ENCODE measurements around the gene ADAMTS8.

DNA sequence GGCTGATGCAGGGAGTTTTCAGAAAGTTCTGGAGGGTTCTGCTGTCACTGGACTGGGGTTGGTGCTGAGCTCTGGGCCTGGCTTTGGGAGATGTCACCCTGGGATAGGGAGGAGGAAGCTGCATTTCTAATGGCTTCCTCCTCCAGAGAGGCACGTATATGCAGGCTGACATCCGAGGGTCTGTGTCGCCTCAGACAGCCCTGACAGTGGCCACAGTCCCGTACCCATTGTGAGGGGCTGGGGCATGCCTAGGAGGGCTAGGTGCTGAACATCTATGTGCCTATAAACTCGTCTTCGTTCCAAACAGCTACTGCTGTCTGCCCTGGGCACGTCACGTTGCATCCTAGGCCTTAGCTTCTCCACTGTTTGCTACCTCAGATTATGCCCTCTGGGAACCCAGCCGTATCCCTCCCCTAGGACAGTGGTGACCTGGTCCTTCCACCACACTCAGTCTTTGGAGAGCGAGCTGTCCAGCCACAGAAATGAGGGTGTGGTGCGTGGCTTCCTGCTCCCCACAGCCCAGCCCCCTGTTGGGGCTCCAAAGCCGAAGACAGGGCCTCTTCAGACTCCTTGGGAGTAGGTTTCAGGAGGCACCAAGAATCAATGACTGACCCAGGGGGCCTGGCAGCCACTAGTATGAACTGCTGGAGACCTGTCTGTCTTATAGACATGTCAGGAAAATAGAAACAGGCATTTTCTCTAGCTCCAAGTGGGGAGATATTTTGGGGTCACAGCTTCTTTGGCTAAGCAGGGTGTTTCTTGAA, 46.4 kb upstream of the ADAMTS8 start:
- TF ChIP-seq EZH2phosphoT487 (IDR thresholded peaks at IDR 0.05; ENCODE audit: insufficient read depth, low read depth) (no peak), EZH2 (IDR thresholded peaks at IDR 0.05; ENCODE audit: insufficient read depth, poor library complexity, severe bottlenecking) (no peak)

Measured in GM23248 (cell line).